ENCODE data around the gene PLCXD3.
A peak's percentile ranks its signal among the peaks of the same experiment; 100 is the strongest.
"Not testable (repeated sequence)": the region's sequence is repeated elsewhere in the genome, so short reads cannot be mapped to it uniquely, and the experiment has no call there.

The PLCXD3 gene

GRCh38 chr5:41485533-41485932 lies 24.9 kb downstream of the PLCXD3 start:
- no peak for DNase-seq (ENCODE audit: low read depth in 2 of 2)

GRCh38 chr5:41482715-41483114 lies 27.7 kb downstream of the PLCXD3 start:
- DNase-seq (ENCODE audit: low read depth in 2 of 2) = no peak

- no peak for DNase-seq (ENCODE audit: low read depth in 2 of 2)
Measured at GRCh38 chr5:41482173-41482572, 28.2 kb downstream of the PLCXD3 start.

GRCh38 chr5:41471571-41472208 lies 38.7 kb downstream of the PLCXD3 start:
- DNase-seq (ENCODE audit: low read depth in 2 of 2) = not testable (repeated sequence)

GRCh38 chr5:41465493-41466171 lies 44.8 kb downstream of the PLCXD3 start:
- DNase-seq (ENCODE audit: low read depth in 2 of 2) = no peak

- DNase-seq (ENCODE audit: low read depth in 2 of 2) = no peak
Measured at GRCh38 chr5:41459557-41459956, 50.8 kb downstream of the PLCXD3 start.

- no peak for DNase-seq (ENCODE audit: low read depth in 2 of 2)
Measured at GRCh38 chr5:41457094-41457493, 53.3 kb downstream of the PLCXD3 start.

GRCh38 chr5:41452506-41452905 lies 57.9 kb downstream of the PLCXD3 start:
- no peak for DNase-seq (ENCODE audit: low read depth in 2 of 2)

- DNase-seq (ENCODE audit: low read depth in 2 of 2) = no peak
Measured at GRCh38 chr5:41447650-41448510, 62.5 kb downstream of the PLCXD3 start.

GRCh38 chr5:41445937-41446563 lies 64.4 kb downstream of the PLCXD3 start:
- DNase-seq (ENCODE audit: low read depth in 2 of 2) = no peak

GRCh38 chr5:41435276-41435675 lies 75.1 kb downstream of the PLCXD3 start:
- DNase-seq (ENCODE audit: low read depth in 2 of 2) = no peak

- no peak for DNase-seq (ENCODE audit: low read depth in 2 of 2)
Measured at GRCh38 chr5:41433552-41434181, 76.7 kb downstream of the PLCXD3 start.

- no peak for DNase-seq (ENCODE audit: low read depth in 2 of 2)
Measured at GRCh38 chr5:41432481-41433253, 77.7 kb downstream of the PLCXD3 start.

- no peak for DNase-seq (ENCODE audit: low read depth in 2 of 2)
Measured at GRCh38 chr5:41427505-41427904, 82.9 kb downstream of the PLCXD3 start.

GRCh38 chr5:41425736-41426135 lies 84.7 kb downstream of the PLCXD3 start:
- DNase-seq (ENCODE audit: low read depth in 2 of 2) = no peak

GRCh38 chr5:41420492-41421067 lies 89.8 kb downstream of the PLCXD3 start:
- no peak for DNase-seq (ENCODE audit: low read depth in 2 of 2)

GRCh38 chr5:41418220-41419031 lies 92.0 kb downstream of the PLCXD3 start:
- DNase-seq (ENCODE audit: low read depth in 2 of 2) = peak; percentile 21 to 33

- DNase-seq (ENCODE audit: low read depth in 2 of 2) = no peak
Measured at GRCh38 chr5:41416336-41416735, 94.1 kb downstream of the PLCXD3 start.

- DNase-seq (ENCODE audit: low read depth in 2 of 2) = no peak
Measured at GRCh38 chr5:41415242-41415641, 95.2 kb downstream of the PLCXD3 start.

- peak; percentile 53 to 54 for DNase-seq (ENCODE audit: low read depth in 2 of 2)
Measured at GRCh38 chr5:41414598-41414997, 95.8 kb downstream of the PLCXD3 start.

Measured in fibroblast of skin of left biceps (primary cell).